Natural killer cell (primary cell): ENCODE data around the gene GAB2. TPM values are rescaled to one million over a fixed set of nuclear protein-coding genes. Genes with fewer than 3 reads are reported as not detected.

ENCODE experiments used
- ATAC-seq, 3 donors: fragments of 150-1000 bp in 2 of 3; fragments of 200-7000 bp in 1 of 3; cut with Tn5 transposase; 1 replicate in 1 of 3; 2 replicates in 2 of 3; pipeline ENCODE4 v1.10.0; 2021; ENCODE audit warnings: mild to moderate bottlenecking in 2 of 3, moderate library complexity in 2 of 3
- DNase-seq, 2 donors: peaks; one replicate each; pipeline versions ENCODE4 v3.0.0 to v3.0.0-alpha.2; 2013 to 2021; ENCODE audit warnings: mixed read lengths in 1 of 2
- H3K27ac ChIP-seq: one replicate; pipeline ENCODE4 v1.5.1; 2013; ENCODE audit warnings: mild to moderate bottlenecking, low read length
- H3K27me3 ChIP-seq: one replicate; pipeline ENCODE4 v1.6.1; 2013; ENCODE audit warnings: low read length; ENCODE audit not compliant: control insufficient read depth, insufficient read depth
- H3K36me3 ChIP-seq: one replicate; pipeline ENCODE4 v1.6.1; 2013; ENCODE audit warnings: low read length; ENCODE audit not compliant: control insufficient read depth, insufficient read depth
- H3K4me1 ChIP-seq: one replicate; pipeline ENCODE4 v1.6.1; 2013; ENCODE audit warnings: low read length; ENCODE audit not compliant: control insufficient read depth, insufficient read depth
- H3K4me3 ChIP-seq: one replicate; pipeline ENCODE4 v1.5.1; 2013; ENCODE audit warnings: low read length
- H3K9me3 ChIP-seq: one replicate; pipeline ENCODE4 v1.6.1; 2013; ENCODE audit warnings: low read length; ENCODE audit not compliant: control insufficient read depth, insufficient read depth
- H3K27ac Mint-ChIP-seq, 2 donors: one replicate each; pipeline ENCODE4 v1.8.0; 2022; ENCODE audit warnings: mild to moderate bottlenecking in 2 of 2, mixed read lengths in 2 of 2, moderate library complexity in 1 of 2
- H3K27me3 Mint-ChIP-seq, 2 donors: one replicate each; pipeline ENCODE4 v1.8.0; 2022; ENCODE audit warnings: low read depth in 2 of 2, mixed read lengths in 2 of 2
- H3K36me3 Mint-ChIP-seq: one replicate; pipeline ENCODE4 v1.8.0; 2022; ENCODE audit warnings: mixed read lengths
- H3K4me1 Mint-ChIP-seq, 2 donors: one replicate each; pipeline ENCODE4 v1.8.0; 2022; ENCODE audit warnings: mixed read lengths in 2 of 2
- H3K4me3 Mint-ChIP-seq: one replicate; pipeline ENCODE4 v1.8.0; 2022; ENCODE audit warnings: mild to moderate bottlenecking, moderate library complexity, mixed read lengths
- H3K9me3 Mint-ChIP-seq, 2 donors: one replicate each; pipeline ENCODE4 v1.8.0; 2022; ENCODE audit warnings: mixed read lengths in 2 of 2
- CTCF ChIP-seq: fragments of 200-600 bp; IDR thresholded peaks from one replicate; pipeline ENCODE4 v1.8.0; 2022; ENCODE audit warnings: antibody characterized with exemption
- WGBS: methylation state at CpG from one replicate; pipeline ENCODE4 v1.1.7; 2013; ENCODE audit warnings: missing lambda C conversion rate; ENCODE audit not compliant: insufficient coverage; 5-methylcytosine and 5-hydroxymethylcytosine counted together
- intact Hi-C: fragments of 100-400 bp; cut with micrococcal nuclease; formaldehyde crosslinking; loops from one replicate; pipeline ENCODE4 v1.14.2; 2022
- total RNA-seq, 4 donors: library from RNA; stranded (reverse); fragments of 120-200 nt in 1 of 4; gene quantifications; one replicate each; pipeline versions ENCODE4 v1.2.3 to v1.2.4, GENCODE V29; 2013 to 2022

GAB2 gene
- total RNA-seq, 3 donors from 2014 or later (not counting 1 experiment from before 2014, with no cell fraction given) = 4.3 to 58.4 (median 8.1) TPM

- Histone ChIP-seq H3K9me3 (no peaks in the 10 kb centered on the region), H3K36me3 (no peaks in the 10 kb centered on the region), H3K27ac (peak overlapping the region; percentile 10), H3K4me3 (no peak overlapping the region), H3K4me1 (peaks cover 11% of the 10 kb centered on the region), H3K27me3 (no peaks in the 10 kb centered on the region)
- ATAC-seq (peak in 1 of 3 donors; percentile 48), DNase-seq (peak in 1 of 2 donors; percentile 7)
- 21% methylated on average over 7 of the region's 7 CpGs for WGBS
- TF ChIP-seq CTCF = no peak
- H3K9me3 Mint-ChIP-seq = no peaks in the 10 kb centered on the region
- no peaks in the 10 kb centered on the region for H3K36me3 Mint-ChIP-seq
- peaks cover 11 to 12% of the 10 kb centered on the region in 2 donors for H3K4me1 Mint-ChIP-seq
- H3K4me3 Mint-ChIP-seq = no peak overlapping the region
- no peak overlapping the region for H3K27ac Mint-ChIP-seq
- H3K27me3 Mint-ChIP-seq = peaks cover 0 to 6% of the 10 kb centered on the region in 2 donors
- intact Hi-C loops = no loop called here
Observed at GRCh38 chr11:78350646-78351165, 66.9 kb downstream of the GAB2 start.

DNA sequence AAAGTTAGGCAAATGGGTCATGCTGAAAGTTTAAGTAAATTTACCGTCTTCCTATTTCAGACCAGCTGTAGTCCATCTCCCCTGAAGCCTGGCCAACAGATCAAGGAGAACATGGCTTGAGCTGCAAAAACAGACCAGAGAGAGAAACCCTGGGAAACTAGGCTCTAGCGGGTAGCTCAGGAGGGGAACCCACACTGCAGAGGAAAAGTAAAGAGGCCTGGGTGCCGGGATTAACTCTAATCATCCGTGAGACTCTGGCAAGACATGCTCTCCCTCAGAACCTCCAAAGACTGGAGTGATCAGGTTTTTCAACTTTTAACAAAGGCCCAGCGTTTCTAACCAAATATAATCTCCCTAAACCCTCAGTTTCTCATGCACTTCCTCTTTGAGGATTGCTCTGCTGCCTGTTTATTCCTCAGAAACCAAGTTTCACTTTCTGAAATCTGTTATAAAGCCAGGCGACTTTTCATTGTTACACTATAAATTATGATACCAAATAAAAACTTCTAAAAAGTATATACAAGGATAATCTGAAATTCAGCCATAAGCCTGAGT lies 67.5 kb downstream of the GAB2 start:
- TF ChIP-seq CTCF = no peak
- intact Hi-C loops = no loop called here
- H3K9me3 Mint-ChIP-seq = no peaks in the 10 kb centered on the region
- no peaks in the 10 kb centered on the region for H3K27me3 ChIP-seq
- no peaks in the 10 kb centered on the region for H3K9me3 ChIP-seq
- H3K36me3 Mint-ChIP-seq = no peaks in the 10 kb centered on the region
- ATAC-seq = peak in 1 of 3 donors; percentile 17
- peak overlapping the region in 1 of 2 donors; percentile 52 for H3K27ac Mint-ChIP-seq
- peak overlapping the region; percentile 10 for H3K27ac ChIP-seq
- peaks cover 11% of the 10 kb centered on the region for H3K4me1 ChIP-seq
- DNase-seq = no peak
- no peak overlapping the region for H3K4me3 ChIP-seq
- no peaks in the 10 kb centered on the region for H3K36me3 ChIP-seq
- peaks cover 11 to 12% of the 10 kb centered on the region in 2 donors for H3K4me1 Mint-ChIP-seq
- peaks cover 0 to 9% of the 10 kb centered on the region in 2 donors for H3K27me3 Mint-ChIP-seq
- 16% methylated on average over 6 of the region's 6 CpGs for WGBS
- peak overlapping the region; percentile 32 for H3K4me3 Mint-ChIP-seq

DNA sequence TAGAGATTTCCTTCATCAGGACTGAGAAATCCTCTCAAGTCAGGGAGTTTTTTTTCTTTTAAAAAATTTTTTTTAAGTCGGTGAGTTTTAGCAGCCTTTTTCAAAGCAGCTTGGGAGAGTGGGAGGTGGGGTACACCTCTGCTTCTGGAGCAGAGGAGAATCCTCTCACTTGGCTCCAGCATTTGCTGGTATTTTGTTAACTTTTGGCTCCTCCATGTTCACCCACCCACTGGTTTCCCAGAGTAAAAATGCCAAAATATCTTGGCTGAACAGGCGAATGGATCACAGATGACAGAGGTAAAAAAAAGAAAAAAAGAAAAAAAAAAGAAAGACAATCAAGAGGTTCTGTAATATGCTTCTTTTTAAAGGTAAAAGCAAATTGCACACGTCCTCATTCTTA lies 68.0 kb downstream of the GAB2 start:
- no peaks in the 10 kb centered on the region for H3K9me3 Mint-ChIP-seq
- Histone ChIP-seq H3K36me3 (no peaks in the 10 kb centered on the region), H3K4me3 (no peak overlapping the region), H3K27me3 (no peaks in the 10 kb centered on the region), H3K9me3 (no peaks in the 10 kb centered on the region), H3K4me1 (peaks cover 11% of the 10 kb centered on the region), H3K27ac (peak overlapping the region; percentile 10)
- H3K4me3 Mint-ChIP-seq = no peak overlapping the region
- ATAC-seq (no peak), DNase-seq (no peak)
- intact Hi-C loops = no loop called here
- 90% methylated on average over 2 of the region's 3 CpGs for WGBS
- no peaks in the 10 kb centered on the region for H3K36me3 Mint-ChIP-seq
- peak overlapping the region in 1 of 2 donors; percentile 52 for H3K27ac Mint-ChIP-seq
- peaks cover 11 to 12% of the 10 kb centered on the region in 2 donors for H3K4me1 Mint-ChIP-seq
- peaks cover 0 to 10% of the 10 kb centered on the region in 2 donors for H3K27me3 Mint-ChIP-seq
- TF ChIP-seq CTCF = no peak

- no peak for TF ChIP-seq CTCF
- H3K27me3 Mint-ChIP-seq = peaks cover 0 to 10% of the 10 kb centered on the region in 2 donors
- H3K36me3 ChIP-seq = no peaks in the 10 kb centered on the region
- no peaks in the 10 kb centered on the region for H3K9me3 ChIP-seq
- H3K27ac ChIP-seq = no peak overlapping the region
- DNase-seq (no peak), ATAC-seq (no peak)
- no peaks in the 10 kb centered on the region for H3K36me3 Mint-ChIP-seq
- H3K4me1 ChIP-seq = peaks cover 11% of the 10 kb centered on the region
- 100% methylated on average over 1 of the region's 3 CpGs for WGBS
- H3K4me1 Mint-ChIP-seq = peaks cover 11 to 12% of the 10 kb centered on the region in 2 donors
- H3K4me3 Mint-ChIP-seq = no peak overlapping the region
- no peaks in the 10 kb centered on the region for H3K9me3 Mint-ChIP-seq
- no peak overlapping the region for H3K4me3 ChIP-seq
- H3K27me3 ChIP-seq = no peaks in the 10 kb centered on the region
- H3K27ac Mint-ChIP-seq = no peak overlapping the region
- intact Hi-C loops = no loop called here
Observed at GRCh38 chr11:78349114-78349513, 68.5 kb downstream of the GAB2 start.
